GM18868 (cell line): ENCODE results near the gene ZMYM4.

Experiments
- ATAC-seq: cut with Tn5 transposase; IDR thresholded peaks from one replicate; pipeline ENCODE4 v1.9.1; 2021; ENCODE audit warnings: mild to moderate bottlenecking, moderate library complexity; ENCODE audit not compliant: unreplicated experiment

The ZMYM4 gene

GRCh38 chr1:35274197-35274596 lies 5.7 kb downstream of the ZMYM4 start:
- no peak for ATAC-seq

DNA sequence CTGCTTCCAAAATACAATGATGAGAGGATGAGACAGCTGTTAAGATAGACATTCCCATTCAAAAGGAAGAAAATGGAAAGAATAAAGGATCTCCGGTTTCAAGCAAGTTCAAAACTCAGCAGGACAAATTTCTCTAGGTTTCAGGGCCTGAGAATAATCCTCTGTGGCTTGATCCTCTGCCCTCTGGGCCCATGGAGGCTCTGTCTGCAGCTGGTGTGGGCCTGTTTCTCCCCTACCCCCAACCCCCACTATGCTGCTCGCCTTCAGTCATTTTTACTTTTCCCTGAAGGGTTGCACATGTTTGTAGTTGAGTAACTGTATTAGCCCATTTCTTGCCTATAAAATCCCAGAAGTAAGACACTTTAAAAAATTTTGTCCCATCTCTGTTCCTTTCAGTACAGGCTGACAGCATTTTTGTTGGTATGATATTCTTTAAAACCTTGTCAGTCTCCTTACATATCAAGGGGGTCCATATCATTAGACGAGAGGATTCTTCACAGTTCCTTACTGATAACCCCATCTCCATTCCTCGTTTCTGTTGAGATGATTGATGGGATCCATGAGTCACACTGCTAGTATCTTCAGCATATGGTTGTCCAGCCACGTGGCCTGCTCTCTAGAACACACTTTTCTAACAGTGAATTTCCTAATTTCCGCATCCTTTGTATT lies 10.5 kb downstream of the ZMYM4 start:
- ATAC-seq = no peak

- ATAC-seq = no peak
Observed at GRCh38 chr1:35279555-35279904, 11.0 kb downstream of the ZMYM4 start.

GRCh38 chr1:35280006-35280405 lies 11.5 kb downstream of the ZMYM4 start:
- ATAC-seq = no peak

- no peak for ATAC-seq
Observed at GRCh38 chr1:35281565-35281964, 13.1 kb downstream of the ZMYM4 start.

DNA sequence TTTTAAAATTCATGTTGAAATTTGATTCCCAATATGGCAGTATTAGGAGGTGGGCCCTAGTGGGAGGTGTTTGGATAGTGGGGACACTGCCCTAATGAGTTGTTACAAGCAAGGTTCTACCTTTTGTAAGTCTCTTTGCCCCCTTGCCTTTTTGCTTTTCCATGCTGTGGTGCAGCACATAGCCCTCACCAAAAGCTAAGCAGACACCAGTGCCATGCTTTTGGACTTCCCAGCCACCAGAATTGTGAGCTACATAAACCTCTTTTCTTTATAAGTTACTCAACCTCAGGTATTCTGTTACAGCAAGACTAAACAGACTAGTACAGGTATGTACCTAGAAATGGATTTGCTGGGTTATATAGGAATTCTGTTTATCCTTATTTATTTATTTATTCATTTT lies 13.7 kb downstream of the ZMYM4 start:
- no peak for ATAC-seq

DNA sequence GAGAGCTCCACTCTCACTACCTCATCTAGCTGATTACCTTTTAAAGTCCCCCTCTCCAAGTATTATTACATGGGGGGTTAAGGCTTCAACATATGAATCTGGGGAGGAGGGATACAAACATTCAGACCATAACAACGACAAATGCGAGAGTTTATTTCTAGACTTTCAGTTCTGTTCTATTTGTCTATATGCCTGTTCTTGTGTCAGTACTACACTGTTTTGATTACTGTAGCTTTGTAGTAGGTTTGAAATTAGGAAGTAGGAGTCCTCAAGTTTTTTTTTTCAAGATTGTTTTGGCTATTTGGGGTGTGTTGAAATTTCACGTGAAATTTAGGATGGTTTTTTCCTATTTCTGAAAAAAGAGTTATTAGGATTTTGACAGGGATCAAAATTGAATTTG lies 16.3 kb downstream of the ZMYM4 start:
- ATAC-seq = no peak

GRCh38 chr1:35285771-35286606 lies 17.5 kb downstream of the ZMYM4 start:
- no peak for ATAC-seq

- ATAC-seq = no peak
Observed at GRCh38 chr1:35287807-35288640, 19.5 kb downstream of the ZMYM4 start.

- ATAC-seq = no peak
Observed at GRCh38 chr1:35288761-35289160, 20.3 kb downstream of the ZMYM4 start.

DNA sequence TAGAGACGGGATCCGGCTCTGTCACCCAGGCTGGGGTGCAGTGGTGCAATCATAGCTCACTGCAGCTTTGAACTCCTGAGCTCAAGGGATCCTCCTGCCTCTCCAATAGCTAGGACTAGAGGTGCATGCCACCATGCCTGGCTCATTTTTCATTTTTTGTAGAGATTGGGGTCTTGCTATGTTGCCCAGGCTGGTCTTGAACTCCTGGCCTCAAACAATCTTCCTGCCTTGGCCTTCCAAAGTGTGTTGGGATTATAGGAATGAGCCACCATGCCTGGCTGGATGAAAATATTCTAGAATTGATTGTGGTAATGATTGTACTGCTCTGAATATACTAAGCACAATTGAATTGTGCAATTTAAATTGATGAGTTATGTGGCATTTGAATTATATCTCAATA lies 21.9 kb downstream of the ZMYM4 start:
- no peak for ATAC-seq

GRCh38 chr1:35294809-35295208 lies 26.3 kb downstream of the ZMYM4 start:
- no peak for ATAC-seq

- no peak for ATAC-seq
Observed at GRCh38 chr1:35297886-35298285, 29.4 kb downstream of the ZMYM4 start.

GRCh38 chr1:35298464-35298863 lies 30.0 kb downstream of the ZMYM4 start:
- ATAC-seq = peak; percentile 62

DNA sequence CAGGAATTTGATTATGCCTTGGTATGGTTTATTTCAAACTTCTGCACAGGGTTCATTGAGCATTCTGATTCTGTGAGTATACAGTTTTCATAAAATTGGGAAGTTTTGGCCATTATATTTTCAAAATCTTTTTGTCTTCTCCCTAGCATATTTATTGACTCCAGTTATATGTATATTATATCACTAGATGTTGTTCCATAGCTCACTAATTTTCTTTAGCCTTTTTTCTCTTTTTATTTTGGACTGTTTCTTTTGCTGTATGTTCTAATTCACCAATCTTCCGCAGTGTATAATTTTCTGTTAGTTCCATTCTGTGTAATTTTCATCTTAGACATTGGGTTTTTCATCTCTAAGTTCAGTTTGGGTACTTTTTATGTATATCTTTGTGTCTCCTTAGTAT lies 31.9 kb downstream of the ZMYM4 start:
- ATAC-seq = no peak

- ATAC-seq = no peak
Observed at GRCh38 chr1:35301674-35302392, 33.3 kb downstream of the ZMYM4 start.

DNA sequence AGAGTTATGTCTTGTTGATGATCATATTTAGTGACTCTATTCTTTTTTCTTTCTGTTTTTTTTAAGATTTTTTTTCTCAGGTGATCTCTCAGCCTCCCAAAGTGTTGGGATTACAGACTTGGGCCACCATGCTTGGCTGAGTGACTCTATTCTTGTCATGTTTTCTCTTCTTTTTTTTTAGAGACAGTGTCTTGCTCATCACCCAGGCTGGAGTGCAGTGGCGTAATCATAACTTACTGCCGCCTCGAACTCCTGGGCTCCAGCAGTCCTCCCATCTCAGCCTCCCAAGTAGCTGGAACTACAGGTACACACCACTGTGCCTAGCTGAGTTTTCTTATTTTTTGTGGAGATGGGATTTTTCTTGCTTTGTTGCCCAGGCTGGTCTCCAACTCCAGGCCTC lies 36.9 kb downstream of the ZMYM4 start:
- no peak for ATAC-seq

GRCh38 chr1:35315649-35316048 lies 47.1 kb downstream of the ZMYM4 start:
- no peak for ATAC-seq

DNA sequence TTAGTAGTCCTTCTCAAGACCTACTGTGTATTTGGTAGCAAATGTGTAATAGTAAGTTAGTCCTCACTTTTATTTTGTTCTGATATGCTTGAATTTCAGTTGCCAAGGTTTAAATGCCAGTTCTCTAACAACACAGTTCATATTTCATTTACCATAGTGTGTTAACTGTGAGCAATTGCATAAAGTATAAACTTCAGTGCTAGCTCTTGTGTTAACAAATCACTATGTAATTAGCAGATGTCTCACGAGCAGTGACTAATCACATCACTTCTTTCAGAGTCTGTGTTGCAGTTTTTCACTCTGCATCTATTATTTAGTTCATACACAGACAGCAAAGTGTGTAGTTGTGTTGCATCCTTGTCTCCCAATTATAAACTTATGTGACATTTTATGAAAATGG lies 47.8 kb downstream of the ZMYM4 start:
- no peak for ATAC-seq

DNA sequence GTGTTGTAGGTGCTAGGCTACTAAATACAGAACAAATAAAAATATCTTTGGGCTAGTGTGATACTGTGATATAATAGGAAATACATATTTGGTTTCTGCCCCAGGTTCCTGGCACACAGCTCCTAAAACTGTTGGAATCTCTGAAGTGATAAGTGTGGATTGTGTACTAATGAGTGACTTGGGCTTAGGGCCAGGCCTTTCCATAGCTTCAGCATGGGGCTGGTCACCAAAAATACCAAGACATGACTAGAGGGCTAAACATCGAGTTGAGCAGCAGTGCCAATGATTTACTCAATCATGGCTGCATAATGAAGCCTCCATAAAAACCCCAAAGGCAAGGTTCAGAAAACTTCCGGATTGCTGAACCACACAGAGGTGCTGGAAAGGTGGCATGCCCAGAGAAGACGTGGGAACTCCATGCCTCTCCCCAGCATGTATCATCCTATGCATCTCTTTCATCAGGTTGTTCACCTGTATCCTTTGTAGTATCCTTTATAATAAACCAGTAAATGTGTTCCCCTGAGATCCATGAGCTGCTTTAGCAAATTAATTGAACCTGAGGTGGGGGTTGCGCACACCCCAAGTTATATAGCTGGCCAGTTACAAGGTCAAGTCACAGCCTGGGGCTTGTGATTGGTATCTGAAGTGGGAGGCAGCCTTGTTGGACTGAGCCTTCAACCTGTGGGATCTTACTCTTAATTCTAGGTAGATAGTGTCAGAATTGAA lies 51.6 kb downstream of the ZMYM4 start:
- ATAC-seq = no peak
